Measurements from ENCODE around the gene FUT4. TPM values are rescaled to one million over a fixed set of nuclear protein-coding genes. Genes with fewer than 3 reads are reported as not detected.

FUT4 gene
- total RNA-seq, 1 experiment from 2014 or later = 5.7 TPM

- TF ChIP-seq CTCF (IDR thresholded peaks at IDR 0.05 in 2 of 3, conservative IDR thresholded peaks at IDR 0.05 in 1 of 3; ENCODE audit: borderline replicate concordance in 1 of 3, insufficient read depth in 1 of 3, low read depth in 2 of 3, low read length in 2 of 3) (no peak), SP1 (IDR thresholded peaks at IDR 0.05; ENCODE audit: low read depth) (peak; percentile 57), CEBPB (IDR thresholded peaks at IDR 0.05; ENCODE audit: low read depth) (no peak; the same call in 1 of the 2 replicates), POLR2A (IDR thresholded peaks at IDR 0.05; ENCODE audit: borderline replicate concordance, extremely low read depth, insufficient read depth, insufficient read length) (peak; percentile 52), MAX (IDR thresholded peaks at IDR 0.05) (peak; percentile 74), SIN3A (IDR thresholded peaks at IDR 0.05; ENCODE audit: low read depth) (peak; percentile 78)
- TF ChIP-seq, protein P1, sequence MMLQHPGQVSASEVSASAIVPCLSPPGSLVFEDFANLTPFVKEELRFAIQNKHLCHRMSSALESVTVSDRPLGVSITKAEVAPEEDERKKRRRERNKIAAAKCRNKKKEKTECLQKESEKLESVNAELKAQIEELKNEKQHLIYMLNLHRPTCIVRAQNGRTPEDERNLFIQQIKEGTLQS (IDR thresholded peaks at IDR 0.05) = no peak
Observed at GRCh38 chr11:94543695-94544645, at the start of gene FUT4 (continued).

GRCh38 chr11:94494126-94494680, 49.5 kb upstream of the FUT4 start:
- RAD21 ChIA-PET (ENCODE audit: low non-redundant PET in 1 of 2, low total read pairs in 2 of 2, uncharacterized antibody in 2 of 2, unreplicated experiment in 2 of 2) = no interaction called here
- peaks cover 5 to 9% of the 10 kb centered on the region in 2 experiments; a peak in 2 of 4 replicates for H3K36me3 ChIP-seq (ENCODE audit: control insufficient read depth in 1 of 2, insufficient read depth in 2 of 2, low read length in 2 of 2)
- H3K27me3 ChIP-seq (ENCODE audit: insufficient read depth, low read length) = no peaks in the 10 kb centered on the region
- DNase-seq (ENCODE audit: low read depth, low spot score) (no peak), ATAC-seq (peak; percentile 68)
- peaks cover 3 to 6% of the 10 kb centered on the region in 2 experiments; a peak in 3 of 4 replicates for H3K4me1 ChIP-seq (ENCODE audit: control insufficient read depth in 1 of 2, insufficient read depth in 2 of 2, low read length in 2 of 2)
- no peaks in the 10 kb centered on the region for H3K9me2 ChIP-seq (ENCODE audit: insufficient read depth)
- H3K4me2 ChIP-seq (ENCODE audit: low read length) = peak overlapping the region; percentile 89
- TSS peak; percentile 67 for BruUV-seq (replicated peaks)
- peak overlapping the region; percentile 78 for H3K9ac ChIP-seq (ENCODE audit: low read length)
- no peak overlapping the region for H2AFZ ChIP-seq (ENCODE audit: low read depth, low read length, poor library complexity, severe bottlenecking)
- peak overlapping the region; percentile 31; the same call in 1 of the 2 replicates for H3K27ac ChIP-seq (ENCODE audit: low read depth, low read length)
- intact Hi-C loops (cut with micrococcal nuclease) = no loop called here
- no peaks in the 10 kb centered on the region for H4K20me1 ChIP-seq (ENCODE audit: insufficient read depth)
- no peaks in the 10 kb centered on the region for H3K9me3 ChIP-seq (ENCODE audit: control insufficient read depth in 1 of 2, insufficient read depth in 1 of 2, low read depth in 1 of 2, low read length in 2 of 2)
- peak; percentile 78 for TF ChIP-seq ZFX (IDR thresholded peaks at IDR 0.05)
- peak; percentile 16 for TF ChIP-seq ELF1 (IDR thresholded peaks at IDR 0.05; ENCODE audit: borderline replicate concordance, low read depth)
- 0 out of 2 replicates have a peak, but pooled peaks have one; percentile 7 for TF ChIP-seq CBX3 (IDR thresholded peaks at IDR 0.05; ENCODE audit: low read depth)
- no peak for TF ChIP-seq CEBPB (IDR thresholded peaks at IDR 0.05; ENCODE audit: low read depth)
- CTCF ChIA-PET = interaction anchor here (0.8 to 1.9 kb wide), 3 partner anchors 11 to 599 kb away, joined by 3 to 7 read pairs (median 7); no protein-coding TSS in a partner anchor
- POLR2A ChIA-PET = no interaction called here
- peaks cover 36% of the 10 kb centered on the region for H3K79me2 ChIP-seq (ENCODE audit: insufficient read depth, low read length)
- H3K4me3 ChIP-seq (replicated peaks in 1 of 2; ENCODE audit: low read depth in 1 of 2, low read length in 2 of 2) = peak overlapping the region; percentile 77 to 79
